ENCODE measurements around the gene ST6GALNAC1. TPM values are rescaled to one million over a fixed set of nuclear protein-coding genes. Genes with fewer than 3 reads are reported as not detected.

The ST6GALNAC1 gene
- total and polyA plus RNA-seq, 2 of the 13 experiments (the other 11 are each of a cell fraction or from before 2014, with no cell fraction given) = not detected

DNA sequence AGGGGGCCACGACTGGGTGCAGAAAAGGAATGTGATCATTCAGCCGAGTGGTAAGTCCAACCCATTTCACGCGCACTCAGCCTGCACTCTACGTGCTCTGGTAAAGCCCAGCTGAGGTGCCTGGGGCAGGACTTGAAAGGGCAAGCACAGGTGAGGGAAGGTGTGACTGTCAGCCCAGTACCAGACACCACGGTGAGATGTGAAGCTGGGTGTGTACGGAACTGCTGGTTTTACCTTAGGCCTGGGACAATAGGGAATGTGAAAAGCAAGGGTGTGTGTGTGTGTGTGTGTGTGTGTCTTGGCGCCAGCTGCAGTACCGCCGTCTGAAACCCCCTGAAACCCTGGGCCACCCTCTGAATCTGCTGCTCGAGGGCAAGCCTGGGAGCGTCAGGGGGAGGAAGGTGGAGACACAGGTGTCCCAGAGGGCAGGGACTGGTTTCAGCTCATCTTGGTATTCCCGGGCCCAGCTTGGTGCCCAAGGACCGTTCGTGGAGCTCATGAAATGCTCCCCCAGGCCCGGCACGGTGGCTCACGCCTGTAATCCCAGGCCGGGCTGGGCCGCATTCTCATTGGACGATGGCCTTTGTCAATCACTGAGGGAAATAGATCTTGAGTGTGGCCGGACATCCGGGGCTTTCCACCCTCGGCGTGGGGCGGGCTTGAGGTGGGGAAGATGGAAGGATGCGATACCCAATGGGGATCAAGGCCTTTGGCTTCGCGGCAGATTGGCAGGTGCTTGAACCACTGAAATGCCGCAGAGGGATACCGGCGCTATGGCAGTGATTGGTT is 27.8 kb upstream of the ST6GALNAC1 start (continued):
- TF ChIP-seq THAP9 (CRISPR knock-in tag; IDR thresholded peaks at IDR 0.05; ENCODE audit: borderline replicate concordance) (peak; percentile 90), ARNTL (CRISPR knock-in tag; IDR thresholded peaks at IDR 0.05) (peak; percentile 17; the same call in 1 of the 2 replicates), GTF3A (CRISPR knock-in tag; conservative IDR thresholded peaks at IDR 0.05) (no peak), SNAPC5 (CRISPR knock-in tag; IDR thresholded peaks at IDR 0.05; ENCODE audit: borderline replicate concordance) (no peak), NFATC3 (CRISPR knock-in tag; IDR thresholded peaks at IDR 0.05) (peak; percentile 95), HOXD1 (CRISPR knock-in tag; IDR thresholded peaks at IDR 0.05) (peak; percentile 84; the same call in 1 of the 2 replicates), ZNF33A (CRISPR knock-in tag; IDR thresholded peaks at IDR 0.05; ENCODE audit: borderline replicate concordance) (no peak), YEATS2 (CRISPR knock-in tag; IDR thresholded peaks at IDR 0.05; ENCODE audit: borderline replicate concordance) (peak; percentile 96), TOE1 (CRISPR knock-in tag; IDR thresholded peaks at IDR 0.05) (no peak), MTA1 (CRISPR knock-in tag; IDR thresholded peaks at IDR 0.05; ENCODE audit: borderline replicate concordance) (peak; percentile 64; the same call in 1 of the 2 replicates), PCBP1 (IDR thresholded peaks at IDR 0.05; ENCODE audit: borderline replicate concordance, low read depth, low read length) (peak; percentile 79; the same call in 1 of the 2 replicates), ZSCAN9 (CRISPR knock-in tag; IDR thresholded peaks at IDR 0.05; ENCODE audit: borderline replicate concordance) (peak; percentile 57), PHF5A (CRISPR knock-in tag; IDR thresholded peaks at IDR 0.05; ENCODE audit: low read depth, unreplicated experiment) (peak; percentile 32), U2AF1 (optimal IDR thresholded peaks at IDR 0.05; ENCODE audit: low read depth, low read length) (peak; percentile 14), HNRNPLL (IDR thresholded peaks at IDR 0.05; ENCODE audit: low read depth, low read length, poor library complexity, severe bottlenecking) (no peak), GZF1 (CRISPR knock-in tag; IDR thresholded peaks at IDR 0.05) (peak; percentile 61; the same call in 1 of the 2 replicates), ZNF513 (CRISPR knock-in tag; conservative IDR thresholded peaks at IDR 0.05) (no peak), MED8 (CRISPR knock-in tag; IDR thresholded peaks at IDR 0.05; ENCODE audit: insufficient replicate concordance) (no peak), AGO2 (optimal IDR thresholded peaks at IDR 0.05; ENCODE audit: low read depth, low read length) (peak; percentile 57), ZNF720 (CRISPR knock-in tag; IDR thresholded peaks at IDR 0.05) (no peak)
- TF ChIP-seq, protein P1, sequence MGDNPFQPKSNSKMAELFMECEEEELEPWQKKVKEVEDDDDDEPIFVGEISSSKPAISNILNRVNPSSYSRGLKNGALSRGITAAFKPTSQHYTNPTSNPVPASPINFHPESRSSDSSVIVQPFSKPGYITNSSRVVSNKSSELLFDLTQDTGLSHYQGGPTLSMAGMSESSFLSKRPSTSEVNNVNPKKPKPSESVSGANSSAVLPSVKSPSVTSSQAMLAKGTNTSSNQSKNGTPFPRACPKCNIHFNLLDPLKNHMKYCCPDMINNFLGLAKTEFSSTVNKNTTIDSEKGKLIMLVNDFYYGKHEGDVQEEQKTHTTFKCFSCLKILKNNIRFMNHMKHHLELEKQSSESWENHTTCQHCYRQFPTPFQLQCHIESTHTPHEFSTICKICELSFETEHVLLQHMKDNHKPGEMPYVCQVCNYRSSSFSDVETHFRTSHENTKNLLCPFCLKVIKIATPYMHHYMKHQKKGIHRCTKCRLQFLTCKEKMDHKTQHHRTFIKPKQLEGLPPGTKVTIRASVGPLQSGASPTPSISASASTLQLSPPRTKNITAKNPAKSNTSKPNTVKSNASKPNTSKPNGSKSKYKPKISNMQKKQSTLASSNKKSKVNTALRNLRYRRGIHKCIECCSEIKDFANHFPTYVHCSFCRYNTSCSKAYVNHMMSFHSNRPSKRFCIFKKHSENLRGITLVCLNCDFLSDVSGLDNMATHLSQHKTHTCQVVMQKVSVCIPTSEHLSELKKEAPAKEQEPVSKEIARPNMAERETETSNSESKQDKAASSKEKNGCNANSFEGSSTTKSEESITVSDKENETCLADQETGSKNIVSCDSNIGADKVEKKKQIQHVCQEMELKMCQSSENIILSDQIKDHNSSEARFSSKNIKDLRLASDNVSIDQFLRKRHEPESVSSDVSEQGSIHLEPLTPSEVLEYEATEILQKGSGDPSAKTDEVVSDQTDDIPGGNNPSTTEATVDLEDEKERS (CRISPR knock-in tag; IDR thresholded peaks at IDR 0.05) = no peak; the same call in 1 of the 2 replicates

All from HepG2 (cell line).